ENCODE measurements around the gene SSNA1.

The SSNA1 gene

GRCh38 chr9:137201205-137201868, 12.9 kb downstream of the SSNA1 start:
- no peak for DNase-seq

DNA sequence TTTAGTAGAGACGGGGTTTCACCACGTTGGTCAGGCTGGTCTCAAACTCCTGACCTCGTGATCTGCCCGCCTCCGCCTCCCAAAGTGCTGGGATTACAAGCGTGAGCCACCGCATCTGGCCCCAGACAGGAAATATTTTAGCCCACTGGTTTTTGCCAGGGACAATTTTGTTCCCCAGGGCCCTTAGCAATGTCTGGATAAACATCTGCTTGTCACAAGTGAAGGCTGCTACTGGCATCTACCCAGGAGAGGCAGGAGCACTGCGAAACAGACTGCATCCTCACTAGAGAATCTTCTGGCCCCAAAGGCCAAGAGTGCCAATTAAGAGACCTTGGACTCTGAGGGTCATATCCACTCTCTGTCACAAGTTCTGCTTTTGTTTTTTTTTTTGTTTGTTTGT, 14.5 kb downstream of the SSNA1 start:
- no peak for DNase-seq

DNA sequence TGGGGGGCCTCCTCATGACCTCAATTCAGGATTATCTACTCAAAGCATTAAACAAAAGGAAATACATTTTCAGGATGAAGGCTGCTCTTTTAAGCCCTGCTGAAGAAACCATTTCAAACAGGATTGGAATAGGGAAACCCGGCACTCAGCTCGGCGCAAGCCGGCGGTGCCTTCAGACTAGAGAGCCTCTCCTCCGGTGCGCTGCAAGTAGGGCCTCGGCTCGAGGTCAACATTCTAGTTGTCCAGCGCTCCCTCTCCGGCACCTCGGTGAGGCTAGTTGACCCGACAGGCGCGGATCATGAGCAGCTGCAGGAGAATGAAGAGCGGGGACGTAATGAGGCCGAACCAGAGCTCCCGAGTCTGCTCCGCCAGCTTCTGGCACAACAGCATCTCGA, 16.3 kb downstream of the SSNA1 start:
- no peak for DNase-seq

GRCh38 chr9:137205126-137206069, 16.9 kb downstream of the SSNA1 start, which contains the start of the genes NDOR1 and TMEM203:
Gene NDOR1, plus strand, starts transcription at chr9:137205700. Its CDS starts 78 bp downstream, at chr9:137205778.
Gene TMEM203, minus strand, starts transcription at chr9:137205648. Its CDS starts 234 bp downstream, at chr9:137205414.
- peak; percentile 93 for DNase-seq

GRCh38 chr9:137206602-137207001, 18.1 kb downstream of the SSNA1 start:
- no peak for DNase-seq

DNA sequence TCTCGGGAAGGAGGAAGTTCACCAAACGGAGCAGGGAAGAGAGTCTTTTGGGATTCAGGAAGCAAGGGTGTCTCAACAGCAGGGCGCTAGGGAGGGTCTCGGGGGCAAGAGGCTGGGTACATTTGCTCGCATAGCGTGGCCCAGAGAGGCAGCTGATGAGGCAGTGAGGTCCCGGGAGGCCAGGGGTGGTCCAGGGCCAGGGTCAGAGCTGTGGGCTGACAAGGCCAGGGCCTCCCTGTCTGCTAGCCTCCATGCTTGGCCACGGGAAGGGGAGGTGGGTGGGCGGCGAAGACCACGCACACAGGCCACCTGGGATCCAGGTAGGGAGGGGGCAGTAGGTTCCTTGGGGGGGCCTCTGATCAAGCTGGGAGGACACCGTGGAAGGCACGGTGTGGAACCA, 23.1 kb downstream of the SSNA1 start:
- no peak for DNase-seq

DNA sequence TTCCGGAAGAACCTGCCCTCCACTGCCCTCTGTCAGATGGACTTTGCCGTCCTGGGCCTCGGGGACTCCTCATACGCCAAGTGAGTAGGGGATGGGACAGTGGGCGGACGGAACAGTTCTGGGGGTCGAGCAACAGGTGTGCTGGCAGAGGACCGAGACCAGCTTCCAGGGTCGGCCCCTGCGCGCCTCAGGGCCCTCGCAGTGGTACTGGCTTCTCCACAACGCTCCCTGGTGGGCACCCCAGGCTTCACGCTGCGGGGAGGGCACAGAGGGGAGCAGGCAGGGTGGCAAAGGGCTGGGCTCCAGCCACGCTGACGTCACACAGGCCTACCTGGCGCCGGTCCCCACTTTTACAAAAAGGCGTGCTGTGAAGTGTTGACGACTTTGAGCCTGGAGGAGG, 24.0 kb downstream of the SSNA1 start:
- DNase-seq, result no peak

GRCh38 chr9:137213160-137214060, 24.9 kb downstream of the SSNA1 start:
- no peak for DNase-seq

DNA sequence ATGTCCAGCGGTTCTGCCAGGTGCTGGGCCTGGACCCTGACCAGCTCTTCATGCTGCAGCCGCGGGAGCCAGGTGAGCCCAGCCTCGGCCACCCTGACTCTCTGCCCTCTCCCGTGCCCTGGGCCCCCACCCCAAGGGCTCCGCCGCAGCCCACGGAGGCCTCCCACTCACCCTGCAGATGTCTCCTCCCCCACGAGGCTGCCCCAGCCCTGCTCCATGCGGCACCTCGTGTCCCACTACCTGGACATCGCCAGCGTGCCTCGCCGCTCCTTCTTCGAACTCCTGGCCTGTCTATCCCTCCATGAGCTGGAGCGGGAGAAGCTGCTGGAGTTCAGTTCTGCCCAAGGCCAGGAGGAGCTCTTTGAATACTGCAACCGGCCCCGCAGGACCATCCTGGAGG, 26.1 kb downstream of the SSNA1 start:
- DNase-seq, result no peak

DNA sequence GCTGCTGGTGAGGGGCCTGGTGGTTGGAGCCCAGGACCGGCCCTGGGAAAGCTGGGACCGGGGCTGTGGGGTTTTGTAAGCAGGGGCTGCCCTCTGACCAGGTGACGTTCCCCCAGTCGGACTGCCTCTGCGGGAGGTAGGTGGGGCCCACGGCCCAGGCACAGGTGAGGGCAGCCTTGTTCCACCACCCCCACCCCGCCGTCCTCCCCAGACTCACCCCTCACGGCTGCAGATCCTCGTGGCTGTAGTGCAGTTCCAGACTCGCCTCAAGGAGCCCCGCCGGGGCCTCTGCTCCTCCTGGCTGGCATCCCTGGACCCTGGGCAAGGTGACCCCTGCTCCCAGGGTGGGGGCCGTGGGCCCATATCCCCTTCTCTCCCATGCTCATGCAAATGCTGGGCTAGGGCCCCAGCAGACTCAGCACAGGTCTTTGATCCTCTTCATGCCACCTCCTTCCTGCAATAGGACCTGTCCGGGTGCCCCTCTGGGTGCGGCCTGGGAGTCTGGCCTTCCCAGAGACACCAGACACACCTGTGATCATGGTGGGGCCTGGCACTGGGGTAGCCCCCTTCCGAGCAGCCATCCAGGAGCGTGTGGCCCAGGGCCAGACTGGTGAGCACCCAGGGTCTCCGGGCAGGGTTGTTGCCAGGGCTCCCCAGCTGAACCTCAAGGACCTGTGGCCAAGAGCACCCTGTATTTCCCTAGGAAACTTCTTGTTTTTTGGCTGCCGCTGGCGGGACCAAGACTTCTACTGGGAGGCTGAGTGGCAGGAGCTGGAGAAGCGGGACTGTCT, 26.9 kb downstream of the SSNA1 start:
- DNase-seq, result no peak

DNA sequence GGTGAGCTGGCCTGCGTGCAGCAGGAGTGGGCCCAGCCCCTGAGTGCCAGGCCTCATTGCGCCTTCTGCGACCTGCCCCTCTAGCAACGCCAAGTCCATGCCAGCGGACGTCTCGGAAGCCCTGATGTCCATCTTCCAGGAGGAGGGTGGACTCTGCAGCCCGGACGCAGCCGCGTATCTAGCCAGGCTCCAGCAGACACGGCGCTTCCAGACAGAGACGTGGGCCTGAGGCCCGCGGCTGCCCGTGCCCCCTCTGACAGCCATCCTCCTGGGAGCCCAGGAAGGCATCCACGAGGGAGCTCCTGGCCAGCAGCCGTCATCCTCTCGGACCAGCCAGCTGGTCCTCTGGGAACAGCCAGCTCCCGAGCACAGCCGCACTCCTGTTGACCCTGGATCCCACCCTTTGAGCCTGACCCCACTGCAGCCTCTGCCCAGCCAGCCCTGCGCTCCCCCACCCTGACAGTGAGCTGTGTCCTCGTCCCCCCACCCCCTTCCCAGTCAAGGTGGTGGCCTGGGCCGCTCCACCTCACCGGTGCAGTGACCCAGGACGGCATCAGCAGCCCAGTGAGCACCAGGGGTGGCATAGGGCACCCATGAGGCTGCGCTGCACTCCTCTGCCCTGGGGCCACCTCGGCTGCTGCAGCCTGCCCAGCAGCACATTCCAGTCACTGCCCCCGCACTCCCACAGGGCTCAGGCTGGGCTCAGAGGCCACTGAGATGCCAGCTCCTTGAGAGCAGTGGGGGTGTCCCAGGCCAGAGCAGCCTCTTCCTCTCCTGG, 27.9 kb downstream of the SSNA1 start:
- DNase-seq, result no peak

DNA sequence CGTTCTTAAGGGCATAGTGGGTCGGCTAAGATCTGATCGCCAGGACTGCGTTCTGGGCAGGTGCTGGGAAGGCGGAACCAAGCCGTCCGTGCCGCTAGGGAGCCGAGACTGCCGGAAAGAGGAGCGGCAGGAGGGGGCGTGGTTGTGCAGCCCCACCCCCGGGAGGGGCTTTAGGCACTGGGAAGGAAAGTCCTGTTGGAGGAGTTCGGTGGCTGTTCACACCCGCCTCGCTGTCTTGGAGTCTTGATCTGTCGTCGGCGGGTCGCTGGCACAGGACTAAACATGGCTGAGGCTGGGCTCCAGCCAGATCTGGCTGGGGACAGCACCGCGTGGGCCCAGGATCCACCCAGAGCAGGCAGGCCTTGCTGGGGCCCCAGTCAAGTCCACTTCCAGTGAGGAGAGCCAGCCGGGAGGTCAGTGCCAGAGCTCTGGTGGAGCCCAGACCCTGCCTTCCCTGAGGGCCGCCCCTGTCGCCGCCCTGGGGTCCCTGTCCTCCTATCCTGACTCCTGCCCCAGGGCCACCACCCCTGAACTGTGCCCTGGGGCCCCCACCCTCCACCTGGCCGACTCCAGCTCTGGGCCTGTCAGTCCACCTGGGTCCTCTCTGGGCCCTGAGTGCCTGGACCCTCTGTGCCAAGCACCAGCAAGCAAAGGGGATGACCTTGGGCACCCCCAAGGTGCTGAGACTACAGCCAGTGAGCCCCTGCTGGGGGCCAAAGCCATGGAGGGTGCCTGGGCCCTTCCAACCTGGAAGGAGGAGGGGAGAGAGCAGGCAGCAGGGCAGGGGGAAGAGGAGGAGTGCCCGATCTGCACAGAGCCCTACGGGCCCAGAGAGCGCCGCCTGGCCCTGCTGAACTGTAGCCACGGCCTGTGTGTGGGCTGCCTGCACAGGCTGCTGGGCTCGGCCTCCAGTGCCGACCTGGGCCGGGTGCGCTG, 29.1 kb downstream of the SSNA1 start:
- no peak for DNase-seq

GRCh38 chr9:137218212-137218753, 29.8 kb downstream of the SSNA1 start:
- DNase-seq, result no peak

DNA sequence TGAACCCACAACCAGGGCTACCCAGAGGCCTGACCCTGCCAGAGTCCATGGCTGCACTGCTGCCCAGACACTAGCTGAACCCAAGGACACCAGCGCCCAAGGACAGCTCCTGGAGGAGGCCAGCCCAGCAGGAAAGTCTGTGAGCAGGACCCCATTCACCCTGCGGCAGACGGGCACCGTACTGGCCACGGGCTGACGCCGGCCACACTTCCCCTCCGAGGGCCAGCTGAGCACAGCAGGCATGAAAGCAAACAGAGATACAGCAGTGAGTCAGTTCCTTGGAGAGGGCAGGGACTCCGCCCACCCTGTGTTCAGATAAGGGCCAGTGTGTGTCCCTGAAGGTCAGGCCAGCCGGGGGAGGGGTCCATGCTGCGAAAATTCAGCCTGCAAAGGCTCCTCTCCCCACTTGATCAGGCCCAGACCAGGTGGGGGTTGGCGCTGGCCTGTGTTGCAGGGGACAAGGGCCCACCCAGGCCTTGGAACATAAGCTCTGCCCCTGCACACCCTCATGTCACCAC, 30.3 kb downstream of the SSNA1 start:
- no peak for DNase-seq

- DNase-seq, result no peak
Measured at GRCh38 chr9:137219757-137220316, 31.4 kb downstream of the SSNA1 start.

GRCh38 chr9:137220317-137221094, 32.0 kb downstream of the SSNA1 start:
- no peak for DNase-seq

- no peak for DNase-seq
Measured at GRCh38 chr9:137221095-137221505, 32.6 kb downstream of the SSNA1 start.

DNA sequence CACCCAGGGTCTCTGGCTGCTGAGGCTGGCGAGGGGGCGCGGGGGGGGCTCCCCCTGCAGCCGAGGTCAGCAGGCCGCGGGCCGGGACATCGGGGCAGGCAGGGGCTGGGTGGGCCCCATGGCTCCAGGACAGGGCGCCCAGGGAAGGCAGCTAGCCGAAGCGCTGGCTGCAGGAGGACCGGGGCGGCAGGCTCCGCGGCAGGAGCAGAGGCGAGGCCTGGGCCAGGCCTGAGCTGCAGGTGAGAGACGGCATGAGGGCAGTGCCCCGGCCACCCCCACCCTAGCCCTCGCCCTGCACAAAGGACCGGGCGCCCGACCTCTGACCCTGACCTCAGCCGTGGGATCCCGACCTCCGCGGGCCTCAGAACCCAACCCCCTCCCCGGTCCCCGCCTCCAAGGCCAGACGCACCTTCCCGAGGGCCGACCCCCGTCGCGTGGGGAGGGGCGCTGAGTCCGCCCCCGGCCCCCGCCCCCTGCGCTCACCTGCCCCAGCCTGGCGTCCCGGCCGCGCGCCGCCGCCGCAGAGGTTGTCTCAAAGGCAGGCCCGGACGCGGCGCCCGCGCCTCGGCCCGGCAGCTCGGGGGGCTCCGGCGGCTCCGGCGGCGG, 33.1 kb downstream of the SSNA1 start:
- DNase-seq, result no peak

Measured in activated T-cell treated with anti-CD3 and anti-CD28 coated beads, Interleukin-2, amount 50 U/mL, for 1 hour (primary cell).